ENCODE measurements around the gene SIAH2.

The SIAH2 gene, protein sequence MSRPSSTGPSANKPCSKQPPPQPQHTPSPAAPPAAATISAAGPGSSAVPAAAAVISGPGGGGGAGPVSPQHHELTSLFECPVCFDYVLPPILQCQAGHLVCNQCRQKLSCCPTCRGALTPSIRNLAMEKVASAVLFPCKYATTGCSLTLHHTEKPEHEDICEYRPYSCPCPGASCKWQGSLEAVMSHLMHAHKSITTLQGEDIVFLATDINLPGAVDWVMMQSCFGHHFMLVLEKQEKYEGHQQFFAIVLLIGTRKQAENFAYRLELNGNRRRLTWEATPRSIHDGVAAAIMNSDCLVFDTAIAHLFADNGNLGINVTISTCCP

DNA sequence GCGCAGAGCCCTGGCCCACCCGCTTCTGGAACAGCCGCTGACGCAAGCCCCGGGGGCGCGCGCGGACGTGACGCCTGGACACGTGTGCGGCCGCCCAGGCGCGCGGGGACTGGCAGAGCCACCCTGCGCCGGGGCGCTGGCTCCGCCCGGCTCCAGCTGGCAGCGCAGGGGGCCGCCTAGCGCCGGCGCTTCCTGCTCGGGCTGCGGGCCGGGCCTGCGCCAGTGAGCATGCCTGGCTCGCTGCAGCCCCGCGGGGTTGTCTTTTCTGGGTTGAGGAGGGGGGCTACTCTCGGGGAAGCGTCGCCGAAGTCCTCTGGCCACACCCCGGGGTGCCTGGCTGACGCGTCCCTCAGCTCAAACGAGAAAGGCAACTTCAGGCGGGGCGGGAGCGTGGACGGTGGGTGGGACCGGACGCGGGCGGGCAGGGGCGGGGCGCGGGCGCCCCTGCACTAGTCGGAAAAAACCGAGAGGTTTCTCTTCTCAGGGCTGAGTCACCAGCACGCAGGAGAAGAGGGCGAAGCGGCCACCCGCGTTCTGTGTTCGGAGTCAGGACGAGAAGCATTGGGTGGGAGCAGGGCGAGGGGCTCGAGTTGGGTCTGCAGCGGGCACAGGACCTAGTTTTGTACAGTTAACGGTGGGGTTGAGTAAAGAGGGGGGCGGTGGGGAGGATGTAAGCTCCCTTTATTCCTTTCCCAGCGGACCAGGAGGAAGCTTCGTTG lies at the start of gene SIAH2:
TSS of gene SIAH2 (minus strand) at position 48 of the 719 bp plus-strand sequence. CDS start 320 bp downstream, outside the sequence.
- peak within 1 kb of the TSS; percentile 97 for H3K27ac ChIP-seq
- TF ChIP-seq, protein P1, sequence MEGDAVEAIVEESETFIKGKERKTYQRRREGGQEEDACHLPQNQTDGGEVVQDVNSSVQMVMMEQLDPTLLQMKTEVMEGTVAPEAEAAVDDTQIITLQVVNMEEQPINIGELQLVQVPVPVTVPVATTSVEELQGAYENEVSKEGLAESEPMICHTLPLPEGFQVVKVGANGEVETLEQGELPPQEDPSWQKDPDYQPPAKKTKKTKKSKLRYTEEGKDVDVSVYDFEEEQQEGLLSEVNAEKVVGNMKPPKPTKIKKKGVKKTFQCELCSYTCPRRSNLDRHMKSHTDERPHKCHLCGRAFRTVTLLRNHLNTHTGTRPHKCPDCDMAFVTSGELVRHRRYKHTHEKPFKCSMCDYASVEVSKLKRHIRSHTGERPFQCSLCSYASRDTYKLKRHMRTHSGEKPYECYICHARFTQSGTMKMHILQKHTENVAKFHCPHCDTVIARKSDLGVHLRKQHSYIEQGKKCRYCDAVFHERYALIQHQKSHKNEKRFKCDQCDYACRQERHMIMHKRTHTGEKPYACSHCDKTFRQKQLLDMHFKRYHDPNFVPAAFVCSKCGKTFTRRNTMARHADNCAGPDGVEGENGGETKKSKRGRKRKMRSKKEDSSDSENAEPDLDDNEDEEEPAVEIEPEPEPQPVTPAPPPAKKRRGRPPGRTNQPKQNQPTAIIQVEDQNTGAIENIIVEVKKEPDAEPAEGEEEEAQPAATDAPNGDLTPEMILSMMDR (conservative IDR thresholded peaks at IDR 0.05): no peak
- no peak for TF ChIP-seq ZFX (IDR thresholded peaks at IDR 0.05)

DNA sequence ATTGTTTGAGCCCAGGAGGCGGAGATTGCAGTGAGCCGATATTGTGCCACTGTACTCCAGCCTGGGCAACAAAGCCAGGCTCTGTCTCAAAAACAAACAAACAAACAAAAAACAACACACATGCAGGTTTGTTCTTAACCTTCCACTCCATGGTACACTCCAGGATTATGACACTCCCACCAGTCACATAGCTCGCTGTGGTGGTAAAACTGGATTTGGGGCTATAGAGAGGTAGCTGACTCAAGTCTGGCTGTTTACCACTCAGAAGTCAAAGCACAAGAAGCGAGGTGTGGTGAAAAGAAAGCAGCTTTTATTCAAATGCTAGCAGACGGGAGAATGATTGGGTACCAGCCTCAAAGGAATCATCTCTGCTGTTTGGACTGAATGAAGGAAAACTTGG lies 49.0 kb upstream of the SIAH2 start:
- no peak for TF ChIP-seq ZFX (IDR thresholded peaks at IDR 0.05)
- TF ChIP-seq, protein P1 (conservative IDR thresholded peaks at IDR 0.05): no peak
- no peak overlapping the region for H3K27ac ChIP-seq

DNA sequence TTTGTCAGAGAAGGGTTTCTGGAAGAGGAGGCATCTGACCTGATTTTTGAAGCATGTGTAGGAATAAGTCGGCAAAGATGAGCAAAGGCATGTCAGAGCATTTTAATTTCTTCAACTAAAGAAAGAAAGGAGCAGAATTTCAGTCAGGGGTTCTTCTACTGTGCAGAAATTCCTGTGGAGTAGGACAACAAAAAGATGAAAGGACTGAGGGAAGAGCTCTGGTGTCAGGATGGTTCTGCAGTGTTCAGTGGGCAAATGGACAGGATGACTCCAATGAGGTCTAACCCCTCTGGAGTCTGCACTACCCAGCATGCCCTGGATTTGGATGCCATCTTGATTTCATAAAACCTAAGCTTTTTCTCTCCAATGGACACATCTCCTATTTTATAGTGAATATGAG lies 47.7 kb upstream of the SIAH2 start:
- H3K27ac ChIP-seq: no peak overlapping the region
- TF ChIP-seq, protein P1 (conservative IDR thresholded peaks at IDR 0.05): no peak
- TF ChIP-seq ZFX (IDR thresholded peaks at IDR 0.05): no peak

DNA sequence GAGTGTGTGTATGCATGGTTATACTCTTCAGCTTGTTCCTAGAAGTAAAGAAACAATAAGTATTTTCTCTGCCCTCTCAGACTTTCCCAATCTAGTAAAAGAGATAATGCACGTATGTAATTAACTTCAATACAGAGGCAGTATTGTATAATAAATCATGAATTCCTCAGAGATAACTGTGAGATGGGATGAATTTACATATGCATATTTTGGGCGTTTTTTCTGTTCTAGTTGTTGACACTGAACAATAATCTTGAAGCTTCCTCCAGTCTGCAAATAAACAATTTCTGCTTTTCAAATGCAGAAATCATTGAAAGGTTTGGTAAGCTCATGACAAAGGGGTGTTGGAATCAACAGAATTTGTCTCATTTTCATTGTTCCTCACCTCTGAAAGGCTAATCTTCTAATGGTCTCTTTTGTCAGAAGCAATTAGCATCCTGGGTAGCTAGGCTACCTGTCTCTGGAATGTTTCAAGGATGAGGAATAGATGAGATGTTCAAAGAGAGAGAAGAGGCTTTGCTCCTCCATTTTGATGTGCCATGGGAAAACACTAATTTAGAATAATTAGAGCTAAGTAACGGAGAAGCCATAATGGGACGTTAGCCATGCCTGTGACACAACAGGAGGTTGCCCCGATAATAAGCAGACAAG lies 43.3 kb upstream of the SIAH2 start:
- no peak overlapping the region for H3K27ac ChIP-seq

DNA sequence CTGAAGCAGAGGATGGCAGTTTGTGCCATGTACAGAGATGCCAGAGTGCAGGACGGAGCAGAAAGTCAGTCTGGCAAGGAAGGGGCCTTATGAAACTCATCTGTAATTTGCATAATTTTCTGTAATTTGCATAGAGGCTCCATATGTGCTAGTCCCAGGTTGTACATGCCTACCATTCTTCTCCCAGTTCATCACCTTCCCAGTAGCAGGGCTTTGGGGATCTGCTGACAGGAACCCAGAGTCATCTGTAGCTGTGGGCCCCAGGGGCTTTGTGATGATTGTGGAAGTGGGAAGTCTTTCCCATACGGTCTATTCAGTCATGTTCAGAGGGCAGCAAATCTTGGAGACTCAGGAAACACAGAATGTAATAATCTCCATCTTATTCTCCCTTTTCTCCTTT lies 42.4 kb upstream of the SIAH2 start:
- TF ChIP-seq ZFX (IDR thresholded peaks at IDR 0.05): no peak
- TF ChIP-seq, protein P1 (conservative IDR thresholded peaks at IDR 0.05): no peak
- no peak overlapping the region for H3K27ac ChIP-seq

More for the DNA sequence above, 43.3 kb upstream of the SIAH2 start:
- TF ChIP-seq, protein P1 (conservative IDR thresholded peaks at IDR 0.05): no peak
- no peak for TF ChIP-seq ZFX (IDR thresholded peaks at IDR 0.05)

DNA sequence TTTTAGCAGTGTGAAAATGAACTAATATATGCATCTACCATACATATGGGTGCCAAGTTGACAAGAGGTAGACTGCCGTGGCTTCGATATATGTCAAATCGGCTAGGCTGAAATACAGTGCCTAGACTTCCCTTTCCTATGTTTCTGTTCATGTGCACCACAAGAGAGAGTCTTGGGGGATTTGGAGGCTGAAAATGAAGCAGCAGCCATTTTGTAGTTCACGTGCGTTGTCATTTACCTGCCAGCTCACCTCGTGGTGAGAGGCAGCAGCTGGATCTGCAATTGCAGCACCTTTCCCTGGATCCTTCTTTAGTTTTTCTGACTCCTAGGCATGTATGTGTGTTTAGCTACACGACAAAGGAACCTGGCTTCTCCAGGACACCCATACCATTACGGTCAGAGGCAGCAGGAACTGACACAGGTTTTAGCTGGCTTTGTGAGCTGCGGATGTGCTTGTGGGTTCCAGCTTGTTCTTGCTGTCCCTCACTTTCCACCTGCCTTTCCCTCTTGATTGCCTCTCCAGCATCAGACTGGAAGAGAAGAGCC lies 40.5 kb upstream of the SIAH2 start:
- no peak overlapping the region for H3K27ac ChIP-seq
- no peak for TF ChIP-seq ZFX (IDR thresholded peaks at IDR 0.05)
- TF ChIP-seq, protein P1 (conservative IDR thresholded peaks at IDR 0.05): no peak
